SK-N-SH treated with all-trans-retinoic acid at 6 μM for 48 hours (cell line): ENCODE results near the gene SERPINH1.

Experiments used
- ARNTL ChIP-seq: fragments of 450-650 bp; formaldehyde crosslinking; IDR thresholded peaks from 2 replicates; pipeline ENCODE4 v1.5.0; 2020; ENCODE audit warnings: low read depth, mild to moderate bottlenecking, moderate library complexity, borderline replicate concordance
- BACH2 ChIP-seq: fragments of 250-450 bp; sonication (Bioruptor Pico); IDR thresholded peaks from 2 replicates; pipeline ENCODE4 v1.9.0; 2021; ENCODE audit warnings: mild to moderate bottlenecking, borderline replicate concordance
- ZFP3 ChIP-seq: fragments of 250-450 bp; sonication (Bioruptor Pico); IDR thresholded peaks from 2 replicates; pipeline ENCODE4 v1.5.0; 2020; ENCODE audit warnings: mild to moderate bottlenecking, moderate library complexity
- TF ChIP-seq, protein P1 (sequence below): fragments of 250-450 bp; sonication (Bioruptor Pico); IDR thresholded peaks from 2 replicates; pipeline ENCODE4 v1.8.0; 2020; ENCODE audit warnings: mild to moderate bottlenecking, moderate library complexity, borderline replicate concordance
- TF ChIP-seq, protein P2 (sequence below): fragments of 250-450 bp; sonication (Bioruptor Pico); IDR thresholded peaks from 2 replicates; pipeline ENCODE4 v1.8.0; 2021; ENCODE audit warnings: low read depth, mild to moderate bottlenecking, moderate library complexity, borderline replicate concordance

DNA sequence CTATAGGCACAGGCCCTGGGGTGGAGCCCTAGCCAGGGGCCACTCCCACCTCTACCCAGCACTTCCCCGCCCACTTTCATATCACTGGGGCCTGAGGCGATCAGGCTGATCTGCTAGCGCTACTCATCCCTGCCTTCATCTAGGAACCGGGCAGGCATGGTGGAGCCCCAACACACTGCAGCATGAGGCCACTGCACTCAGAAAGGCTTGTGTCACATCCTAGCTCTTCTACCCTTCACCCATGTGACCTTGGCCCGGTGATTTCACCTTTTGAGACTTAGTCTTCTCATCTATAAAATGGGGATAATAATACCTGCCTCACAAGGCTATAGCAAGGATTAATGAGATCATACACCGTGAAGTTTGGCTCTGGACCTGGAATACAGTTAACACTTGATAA, 18.2 kb upstream of the SERPINH1 start:
- TF ChIP-seq ARNTL (CRISPR knock-in tag) = no peak
- TF ChIP-seq BACH2 = no peak
- TF ChIP-seq, protein P1, sequence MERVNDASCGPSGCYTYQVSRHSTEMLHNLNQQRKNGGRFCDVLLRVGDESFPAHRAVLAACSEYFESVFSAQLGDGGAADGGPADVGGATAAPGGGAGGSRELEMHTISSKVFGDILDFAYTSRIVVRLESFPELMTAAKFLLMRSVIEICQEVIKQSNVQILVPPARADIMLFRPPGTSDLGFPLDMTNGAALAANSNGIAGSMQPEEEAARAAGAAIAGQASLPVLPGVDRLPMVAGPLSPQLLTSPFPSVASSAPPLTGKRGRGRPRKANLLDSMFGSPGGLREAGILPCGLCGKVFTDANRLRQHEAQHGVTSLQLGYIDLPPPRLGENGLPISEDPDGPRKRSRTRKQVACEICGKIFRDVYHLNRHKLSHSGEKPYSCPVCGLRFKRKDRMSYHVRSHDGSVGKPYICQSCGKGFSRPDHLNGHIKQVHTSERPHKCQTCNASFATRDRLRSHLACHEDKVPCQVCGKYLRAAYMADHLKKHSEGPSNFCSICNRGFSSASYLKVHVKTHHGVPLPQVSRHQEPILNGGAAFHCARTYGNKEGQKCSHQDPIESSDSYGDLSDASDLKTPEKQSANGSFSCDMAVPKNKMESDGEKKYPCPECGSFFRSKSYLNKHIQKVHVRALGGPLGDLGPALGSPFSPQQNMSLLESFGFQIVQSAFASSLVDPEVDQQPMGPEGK = no peak
- no peak for TF ChIP-seq ZFP3 (CRISPR knock-in tag)
- TF ChIP-seq, protein P2, sequence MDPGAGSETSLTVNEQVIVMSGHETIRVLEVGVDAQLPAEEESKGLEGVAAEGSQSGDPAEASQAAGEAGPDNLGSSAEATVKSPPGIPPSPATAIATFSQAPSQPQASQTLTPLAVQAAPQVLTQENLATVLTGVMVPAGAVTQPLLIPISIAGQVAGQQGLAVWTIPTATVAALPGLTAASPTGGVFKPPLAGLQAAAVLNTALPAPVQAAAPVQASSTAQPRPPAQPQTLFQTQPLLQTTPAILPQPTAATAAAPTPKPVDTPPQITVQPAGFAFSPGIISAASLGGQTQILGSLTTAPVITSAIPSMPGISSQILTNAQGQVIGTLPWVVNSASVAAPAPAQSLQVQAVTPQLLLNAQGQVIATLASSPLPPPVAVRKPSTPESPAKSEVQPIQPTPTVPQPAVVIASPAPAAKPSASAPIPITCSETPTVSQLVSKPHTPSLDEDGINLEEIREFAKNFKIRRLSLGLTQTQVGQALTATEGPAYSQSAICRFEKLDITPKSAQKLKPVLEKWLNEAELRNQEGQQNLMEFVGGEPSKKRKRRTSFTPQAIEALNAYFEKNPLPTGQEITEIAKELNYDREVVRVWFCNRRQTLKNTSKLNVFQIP = no peak
